T47D (cell line): ENCODE results near the gene IL12RB2.
A peak's percentile ranks its signal among the peaks of the same experiment; 100 is the strongest.

Experiments used
- DNase-seq, 2 experiments: peaks; one replicate each; pipeline versions ENCODE4 v3.0.0 to v3.0.0-alpha.2; 2011 to 2012; ENCODE audit warnings: low read depth in 1 of 2, low spot score in 1 of 2
- JUND ChIP-seq: IDR thresholded peaks from 2 replicates; pipeline ENCODE4 v1.6.1; 2012; ENCODE audit warnings: low read depth
- in situ Hi-C: cut with HindIII; loops from 2 replicates; pipeline ENCODE4 v1.10.0; 2016; ENCODE audit warnings: low sequenced_read_pairs, low pct_unique_long_range_greater_than_20kb

Gene IL12RB2

GRCh38 chr1:67285780-67286488, 21.7 kb upstream of the IL12RB2 start:
- in situ Hi-C loops: no loop called here
- no peak for DNase-seq
- no peak for TF ChIP-seq JUND

DNA sequence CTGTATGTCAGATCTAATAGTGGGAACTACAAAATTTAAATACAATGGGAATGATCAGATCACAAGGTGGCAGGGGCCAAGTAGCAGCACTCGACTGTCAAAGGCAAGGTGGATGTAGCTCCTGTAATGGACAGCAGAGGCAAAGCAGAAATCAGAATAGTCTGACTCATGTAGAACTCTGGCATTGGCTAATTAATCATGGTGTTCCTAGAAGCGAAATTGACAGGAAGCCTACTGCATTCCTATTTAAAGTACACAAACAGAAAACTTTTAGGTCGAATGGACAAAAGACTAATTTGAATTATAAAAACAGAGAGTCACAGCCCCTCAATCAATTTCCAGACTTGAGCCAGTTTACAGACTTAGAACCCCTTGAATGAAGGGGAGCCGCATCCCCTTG, 17.4 kb upstream of the IL12RB2 start:
- in situ Hi-C loops: no loop called here
- no peak for TF ChIP-seq JUND
- no peak for DNase-seq

GRCh38 chr1:67294836-67295617, 12.6 kb upstream of the IL12RB2 start:
- no peak for TF ChIP-seq JUND
- in situ Hi-C loops: no loop called here
- DNase-seq: no peak

GRCh38 chr1:67298762-67299161, 8.9 kb upstream of the IL12RB2 start:
- in situ Hi-C loops: no loop called here

GRCh38 chr1:67299296-67299695, 8.4 kb upstream of the IL12RB2 start:
- no peak for TF ChIP-seq JUND
- in situ Hi-C loops: no loop called here
- no peak for DNase-seq

More at GRCh38 chr1:67298762-67299161, 8.9 kb upstream of the IL12RB2 start:
- TF ChIP-seq JUND: no peak
- DNase-seq: no peak

DNA sequence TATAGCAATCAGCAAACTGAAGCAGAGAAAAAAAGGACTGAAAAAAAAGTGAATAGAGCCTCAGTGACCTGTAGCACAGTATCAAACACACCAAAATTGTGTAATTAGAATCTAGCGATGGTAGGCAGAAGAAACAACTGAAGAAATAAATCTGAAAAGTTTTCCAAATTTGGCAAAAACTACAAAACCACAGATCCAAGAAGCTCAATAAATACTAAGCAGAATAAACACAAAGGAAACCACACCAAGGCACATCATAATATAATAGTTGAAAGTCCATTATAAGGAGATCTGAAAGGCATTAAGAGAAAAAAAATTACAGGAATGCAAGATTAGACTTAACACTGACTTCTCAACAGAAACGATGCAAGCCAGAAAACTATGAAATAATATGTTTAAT, 7.1 kb upstream of the IL12RB2 start:
- no peak for DNase-seq
- in situ Hi-C loops: no loop called here
- no peak for TF ChIP-seq JUND

GRCh38 chr1:67304023-67304422, 3.6 kb upstream of the IL12RB2 start:
- TF ChIP-seq JUND: no peak
- in situ Hi-C loops: no loop called here
- DNase-seq: no peak

DNA sequence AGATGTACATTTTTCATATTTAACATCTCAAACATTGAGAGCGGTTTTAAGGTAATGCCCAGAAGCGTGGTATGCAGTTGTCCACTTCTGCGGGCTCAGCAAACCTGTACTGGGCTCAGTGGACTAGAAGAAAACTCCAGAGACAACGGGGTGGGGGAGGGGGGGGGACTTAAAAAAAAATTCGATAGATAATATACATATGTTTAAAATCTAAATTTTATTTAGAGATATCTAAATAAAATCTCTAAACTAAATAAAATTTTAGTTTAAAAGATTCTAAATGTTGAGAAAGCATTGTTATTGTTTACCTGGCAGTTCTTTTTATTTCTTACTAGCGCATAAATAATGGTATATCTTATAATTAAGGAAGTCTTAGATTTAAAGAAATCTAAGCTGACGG, 1.1 kb upstream of the IL12RB2 start:
- DNase-seq: no peak
- no peak for TF ChIP-seq JUND
- in situ Hi-C loops: no loop called here

DNA sequence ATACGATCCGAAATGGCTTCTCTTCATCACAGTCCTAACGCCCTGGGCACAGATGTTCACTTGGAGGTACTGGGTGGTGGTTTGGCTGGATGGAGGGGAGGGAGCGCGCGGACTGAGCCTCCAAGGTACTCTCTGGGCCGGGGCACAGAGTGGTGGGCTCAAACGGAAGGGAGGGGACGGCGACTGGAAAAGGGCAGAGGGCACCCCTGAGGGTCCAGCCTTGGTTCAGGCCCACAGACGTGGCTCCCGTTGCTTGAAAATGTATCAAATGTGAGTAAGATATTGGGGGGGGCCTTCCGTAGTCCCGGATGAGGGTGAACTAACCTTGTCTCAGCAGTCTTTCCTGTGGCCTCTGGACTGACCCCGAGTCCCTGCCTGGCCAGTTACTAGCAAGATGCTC, 463 bp downstream of the IL12RB2 start:
- TF ChIP-seq JUND: no peak
- no peak for DNase-seq
- in situ Hi-C loops: no loop called here

- DNase-seq: no peak
- in situ Hi-C loops: no loop called here
- no peak for TF ChIP-seq JUND
Observed at GRCh38 chr1:67312615-67313014, 4.9 kb downstream of the IL12RB2 start.

- in situ Hi-C loops: no loop called here
- no peak for TF ChIP-seq JUND
Observed at GRCh38 chr1:67313934-67314671, 6.4 kb downstream of the IL12RB2 start.

GRCh38 chr1:67314696-67315095, 7.0 kb downstream of the IL12RB2 start:
- TF ChIP-seq JUND: no peak
- in situ Hi-C loops: no loop called here
- no peak for DNase-seq

More at GRCh38 chr1:67313934-67314671, 6.4 kb downstream of the IL12RB2 start:
- DNase-seq: no peak

DNA sequence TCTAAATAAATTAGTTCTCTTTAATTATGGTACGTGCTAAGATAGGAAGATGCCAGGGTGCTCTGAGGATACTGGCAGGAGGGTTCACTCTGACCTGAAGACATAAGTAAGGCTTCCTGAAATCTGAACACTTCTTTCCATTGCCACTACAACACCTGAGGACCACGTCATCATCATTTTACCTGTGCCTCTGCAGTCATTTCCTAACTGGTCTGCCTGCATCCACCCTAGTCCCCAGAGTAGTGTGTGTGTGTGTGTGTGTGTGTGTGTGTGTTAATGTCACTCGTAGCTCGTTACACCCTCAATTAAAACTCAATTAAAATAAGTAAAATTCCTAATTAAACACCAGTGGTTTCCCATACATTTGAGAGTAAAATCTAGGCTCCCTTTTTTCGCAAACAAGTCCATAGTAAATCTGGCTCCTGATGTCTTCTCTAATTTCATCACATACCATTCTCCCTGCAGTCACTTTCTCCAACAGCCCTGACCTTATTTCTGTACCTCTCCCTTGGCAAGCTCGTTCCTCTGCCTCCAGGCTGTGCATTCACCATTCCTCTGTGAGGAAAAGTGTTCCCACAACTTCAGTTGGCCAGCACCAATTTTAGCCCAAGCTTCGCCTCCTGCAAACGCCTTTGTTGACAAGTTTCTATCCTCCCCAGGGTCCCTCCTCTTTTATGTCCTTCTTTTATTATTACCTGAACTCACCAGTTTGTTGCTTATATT, 8.7 kb downstream of the IL12RB2 start:
- TF ChIP-seq JUND: no peak
- peak in 1 of 2 experiments; percentile 49 for DNase-seq
- in situ Hi-C loops: no loop called here
